AG09309 (cell line): Measurements from ENCODE around the gene SPN.
"Not testable (repeated sequence)": the region's sequence is repeated elsewhere in the genome, so short reads cannot be mapped to it uniquely, and the experiment has no call there.

Experiments used
- DNase-seq: peaks from one replicate; pipeline ENCODE4 v3.0.0-alpha.2; 2010; ENCODE audit warnings: low read depth
- H3K4me3 ChIP-seq: 2 replicates; pipeline ENCODE4 v1.5.1; 2011; ENCODE audit warnings: mild to moderate bottlenecking, low read depth, low read length, moderate library complexity; ENCODE audit not compliant: control insufficient read depth
- CTCF ChIP-seq: IDR thresholded peaks from 2 replicates; pipeline ENCODE4 v1.5.1; 2011; ENCODE audit warnings: mild to moderate bottlenecking, low read depth, low read length, inconsistent platforms; ENCODE audit not compliant: insufficient read depth, control insufficient read depth; ENCODE audit errors: missing control alignments

SPN gene, protein sequence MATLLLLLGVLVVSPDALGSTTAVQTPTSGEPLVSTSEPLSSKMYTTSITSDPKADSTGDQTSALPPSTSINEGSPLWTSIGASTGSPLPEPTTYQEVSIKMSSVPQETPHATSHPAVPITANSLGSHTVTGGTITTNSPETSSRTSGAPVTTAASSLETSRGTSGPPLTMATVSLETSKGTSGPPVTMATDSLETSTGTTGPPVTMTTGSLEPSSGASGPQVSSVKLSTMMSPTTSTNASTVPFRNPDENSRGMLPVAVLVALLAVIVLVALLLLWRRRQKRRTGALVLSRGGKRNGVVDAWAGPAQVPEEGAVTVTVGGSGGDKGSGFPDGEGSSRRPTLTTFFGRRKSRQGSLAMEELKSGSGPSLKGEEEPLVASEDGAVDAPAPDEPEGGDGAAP

DNA sequence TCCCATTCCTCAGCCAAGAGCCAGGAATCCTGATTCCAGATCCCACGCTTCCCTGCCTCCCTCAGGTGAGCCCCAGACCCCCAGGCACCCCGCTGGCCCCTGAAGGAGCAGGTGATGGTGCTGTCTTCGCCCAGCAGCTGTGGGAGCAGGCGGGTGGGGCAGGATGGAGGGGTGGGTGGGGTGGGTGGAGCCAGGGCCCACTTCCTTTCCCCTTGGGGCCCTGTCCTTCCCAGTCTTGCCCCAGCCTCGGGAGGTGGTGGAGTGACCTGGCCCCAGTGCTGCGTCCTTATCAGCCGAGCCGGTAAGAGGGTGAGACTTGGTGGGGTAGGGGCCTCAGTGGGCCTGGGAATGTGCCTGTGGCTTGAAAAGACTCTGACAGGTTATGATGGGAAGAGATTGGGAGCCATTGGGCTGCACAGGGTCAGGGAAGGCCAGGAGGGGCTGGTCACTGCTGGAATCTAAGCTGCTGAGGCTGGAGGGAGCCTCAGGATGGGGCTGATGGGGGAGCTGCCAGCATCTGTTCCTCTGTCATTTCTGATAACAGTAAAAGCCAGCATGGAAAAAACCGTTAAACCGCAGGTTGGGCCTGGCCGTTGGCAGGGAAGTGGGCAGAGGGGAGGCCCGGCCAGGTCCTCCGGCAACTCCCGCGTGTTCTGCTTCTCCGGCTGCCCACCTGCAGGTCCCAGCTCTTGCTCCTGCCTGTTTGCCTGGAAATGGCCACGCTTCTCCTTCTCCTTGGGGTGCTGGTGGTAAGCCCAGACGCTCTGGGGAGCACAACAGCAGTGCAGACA is at the start of gene SPN:
SPN (plus strand) TSS at position 232 of the 791 bp plus-strand sequence; CDS start at position 714, 482 bp downstream.
- no peak within 1 kb of the TSS for H3K4me3 ChIP-seq
- no peak for TF ChIP-seq CTCF
- no peak for DNase-seq

GRCh38 chr16:29613307-29614057 is 49.6 kb upstream of the SPN start:
- DNase-seq = not testable (repeated sequence)
- peak overlapping the region; percentile 64 for H3K4me3 ChIP-seq

DNA sequence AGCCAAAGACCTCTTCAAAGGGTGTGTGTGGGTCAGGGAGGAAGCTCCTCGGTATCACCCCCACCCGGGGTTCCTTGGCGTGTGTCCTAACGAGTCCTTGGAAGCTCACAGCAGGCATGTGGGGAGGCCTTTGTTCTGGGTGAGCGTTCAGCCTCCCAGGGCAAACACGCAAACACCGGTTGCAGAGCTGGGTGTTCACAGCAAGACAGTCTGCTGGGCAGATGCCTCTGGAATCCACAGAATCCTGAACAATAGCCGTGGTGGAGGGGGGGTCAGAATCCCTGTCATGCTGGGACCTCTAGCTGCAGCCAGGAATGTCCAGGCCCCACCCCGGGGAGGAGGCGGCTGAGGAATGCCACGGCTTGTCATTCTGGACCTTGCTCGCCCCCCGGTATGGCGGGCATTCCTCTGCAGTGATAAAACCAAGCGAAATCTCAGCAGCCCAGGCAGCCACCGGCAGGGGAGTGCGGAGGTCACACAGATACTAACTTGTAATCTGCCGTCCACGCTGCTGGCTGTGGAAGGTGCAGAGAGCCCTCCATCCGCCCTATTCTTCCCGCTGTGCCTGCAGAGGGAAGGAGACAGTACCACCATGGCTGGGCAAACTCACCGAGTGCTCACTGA is 48.2 kb upstream of the SPN start:
- DNase-seq, H3K4me3 ChIP-seq: not testable (repeated sequence)

GRCh38 chr16:29616127-29616526 is 46.9 kb upstream of the SPN start:
- DNase-seq, H3K4me3 ChIP-seq: not testable (repeated sequence)

DNA sequence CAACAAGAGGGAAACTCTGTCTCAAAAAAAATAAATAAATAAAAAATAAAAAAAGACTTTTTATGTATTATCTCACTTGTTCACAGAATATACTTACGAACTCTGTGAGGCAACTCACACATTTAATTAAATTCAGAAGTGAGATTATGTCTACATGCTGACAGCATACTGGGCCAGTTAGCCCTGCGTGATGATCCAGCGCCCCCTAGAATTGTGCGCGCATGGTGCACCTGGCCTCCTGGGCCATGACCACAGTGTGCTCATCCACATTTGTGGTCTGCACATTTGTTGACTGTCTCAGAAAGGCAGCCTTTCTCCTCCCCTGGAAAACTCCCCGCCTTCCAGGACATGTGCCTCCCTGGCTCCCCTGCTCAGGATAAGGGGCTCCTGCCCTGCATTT is 42.5 kb upstream of the SPN start:
- TF ChIP-seq CTCF = peak; percentile 7
- not testable (repeated sequence) for DNase-seq, H3K4me3 ChIP-seq

DNA sequence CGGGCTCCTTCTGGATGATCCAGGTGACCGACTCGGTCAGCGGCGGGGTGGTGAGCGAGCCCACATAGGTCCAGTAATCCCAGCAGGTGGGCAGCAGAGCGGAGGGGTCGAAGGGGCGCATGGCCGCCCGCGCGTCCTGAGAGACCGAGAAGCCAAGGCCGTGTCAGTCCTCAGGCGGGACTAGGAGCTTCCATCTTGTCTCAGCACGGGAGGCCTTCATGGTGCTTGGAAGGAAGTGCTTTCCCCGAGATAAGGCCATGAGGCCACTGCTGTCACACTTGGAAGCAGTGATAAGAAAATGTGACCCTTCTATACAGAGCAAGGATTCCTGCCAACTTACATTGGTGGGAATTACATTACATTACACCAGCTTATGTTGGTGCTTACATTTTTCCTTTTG is 40.3 kb upstream of the SPN start:
- not testable (repeated sequence) for DNase-seq, H3K4me3 ChIP-seq

GRCh38 chr16:29623253-29623652 is 39.8 kb upstream of the SPN start:
- not testable (repeated sequence) for DNase-seq, H3K4me3 ChIP-seq

GRCh38 chr16:29625114-29625513 is 37.9 kb upstream of the SPN start:
- not testable (repeated sequence) for H3K4me3 ChIP-seq, DNase-seq

DNA sequence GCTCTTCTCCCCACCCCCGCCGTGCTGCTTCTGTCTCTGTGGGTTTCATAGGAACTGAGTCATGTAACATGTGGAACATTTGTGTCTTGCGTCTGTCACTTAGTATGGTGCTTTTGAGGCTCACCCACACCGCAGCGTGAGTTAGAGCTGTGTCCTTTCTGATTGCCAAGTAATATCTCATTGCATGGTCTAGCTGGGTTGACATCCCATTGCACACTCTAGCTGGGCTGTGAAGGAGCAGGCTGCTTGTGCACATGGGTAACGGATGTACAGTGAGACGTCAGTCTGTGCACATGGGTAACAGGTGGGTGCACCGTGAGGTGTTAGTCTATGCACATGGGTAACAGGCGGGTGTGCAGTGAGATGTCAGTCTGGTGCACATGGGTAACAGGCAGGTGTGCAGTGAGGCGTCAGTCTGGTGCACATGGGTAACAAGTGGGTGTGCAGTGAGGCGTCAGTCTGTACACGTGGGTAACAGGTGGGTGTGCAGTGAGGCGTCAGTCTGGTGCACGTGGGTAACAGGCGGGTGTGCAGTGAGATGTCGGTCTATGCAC is 36.2 kb upstream of the SPN start:
- not testable (repeated sequence) for H3K4me3 ChIP-seq, DNase-seq

- H3K4me3 ChIP-seq, DNase-seq: not testable (repeated sequence)
Measured at GRCh38 chr16:29627661-29628075, 35.4 kb upstream of the SPN start.

GRCh38 chr16:29628707-29629106 is 34.3 kb upstream of the SPN start:
- not testable (repeated sequence) for H3K4me3 ChIP-seq, DNase-seq

- DNase-seq = not testable (repeated sequence)
Measured at GRCh38 chr16:29629318-29629717, 33.7 kb upstream of the SPN start.

GRCh38 chr16:29631658-29632057 is 31.4 kb upstream of the SPN start:
- DNase-seq, H3K4me3 ChIP-seq: not testable (repeated sequence)

More at GRCh38 chr16:29629318-29629717, 33.7 kb upstream of the SPN start:
- not testable (repeated sequence) for H3K4me3 ChIP-seq

GRCh38 chr16:29635902-29636301 is 27.1 kb upstream of the SPN start:
- H3K4me3 ChIP-seq, DNase-seq: not testable (repeated sequence)

DNA sequence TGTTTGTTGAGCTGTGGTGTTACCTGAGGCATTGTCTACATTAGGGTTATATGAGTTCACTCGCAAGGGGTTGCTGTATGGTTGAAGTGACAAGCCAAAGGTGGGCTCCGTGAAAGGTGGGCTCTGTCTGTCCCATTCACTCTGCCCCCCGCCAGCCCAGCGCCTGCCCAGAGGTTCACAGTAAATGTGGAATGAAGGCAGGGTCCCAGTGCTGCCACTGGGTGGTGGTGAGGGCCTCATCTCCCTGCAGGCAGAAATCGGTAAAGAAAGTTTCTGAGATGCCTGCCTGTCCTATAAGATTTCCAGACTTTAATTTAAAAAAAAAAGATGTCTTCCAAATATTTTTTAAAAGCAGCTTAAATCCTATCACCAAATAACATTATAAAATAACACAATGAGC is 26.7 kb upstream of the SPN start:
- DNase-seq, H3K4me3 ChIP-seq: not testable (repeated sequence)
